IPS DF 19.7 (cell line): Measurements from ENCODE around the gene MED12L.

ENCODE experiments used
- DNase-seq: peaks from one replicate; pipeline ENCODE4 v3.0.0-alpha.2; 2013; ENCODE audit warnings: low read depth, low spot score

MED12L gene

DNA sequence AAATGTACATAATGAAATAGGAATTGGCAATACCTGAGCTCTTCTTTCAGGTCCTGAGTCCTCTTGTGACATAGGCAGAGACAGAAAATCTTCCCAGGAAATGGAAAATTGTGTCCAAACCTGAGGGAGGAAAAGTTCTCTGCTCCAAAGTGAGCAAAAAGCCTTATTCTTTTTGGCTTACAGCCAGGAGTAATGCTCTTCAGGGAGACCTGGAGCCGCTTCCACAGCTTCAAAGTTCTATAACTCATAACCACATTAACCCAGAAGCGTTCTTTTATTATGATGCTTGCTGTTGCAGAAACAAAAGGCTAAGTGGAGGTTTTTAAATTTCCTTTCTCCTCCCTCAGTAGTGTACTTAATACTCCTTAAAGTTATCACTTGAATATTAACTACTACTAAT lies 374.8 kb downstream of the MED12L start:
- DNase-seq, result no peak

DNA sequence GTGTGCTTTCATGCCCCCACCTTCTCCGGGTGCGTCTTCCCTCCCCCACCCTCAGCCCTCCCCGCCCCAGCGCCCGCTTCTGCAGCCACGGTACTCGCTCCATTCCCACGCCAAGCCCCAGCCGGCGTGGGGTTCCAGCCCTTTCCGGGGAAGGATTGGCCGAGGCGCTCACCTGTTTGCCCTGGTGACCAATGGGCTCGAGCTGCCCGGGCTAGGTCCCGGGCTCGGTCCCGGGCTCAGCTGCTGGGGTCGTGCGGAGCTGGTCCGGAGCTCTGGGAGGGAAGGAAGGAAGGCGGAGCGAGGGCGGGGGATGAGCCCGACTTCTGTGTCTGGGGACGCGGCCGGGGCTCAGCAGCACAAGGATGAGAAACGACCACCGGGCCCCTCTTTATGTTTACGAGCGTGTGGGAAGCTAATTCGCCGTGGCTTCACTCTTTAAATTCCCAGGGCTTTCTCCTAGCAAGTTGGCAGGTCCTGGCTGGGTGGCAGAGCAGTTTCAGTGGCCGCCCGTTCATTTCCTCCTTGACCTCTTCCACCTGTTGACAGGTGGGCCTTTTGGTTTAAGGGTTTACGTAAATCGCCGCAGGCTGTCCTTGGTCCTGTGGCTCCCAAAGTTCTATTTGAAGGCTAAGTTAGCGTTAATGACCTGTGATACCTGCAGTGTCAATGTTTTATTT lies 375.4 kb downstream of the MED12L start, which contains the start of gene IGSF10:
IGSF10 (minus strand) TSS at position 288 of the 677 bp plus-strand sequence. CDS start 2,352 bp downstream, outside the sequence.
- no peak for DNase-seq

DNA sequence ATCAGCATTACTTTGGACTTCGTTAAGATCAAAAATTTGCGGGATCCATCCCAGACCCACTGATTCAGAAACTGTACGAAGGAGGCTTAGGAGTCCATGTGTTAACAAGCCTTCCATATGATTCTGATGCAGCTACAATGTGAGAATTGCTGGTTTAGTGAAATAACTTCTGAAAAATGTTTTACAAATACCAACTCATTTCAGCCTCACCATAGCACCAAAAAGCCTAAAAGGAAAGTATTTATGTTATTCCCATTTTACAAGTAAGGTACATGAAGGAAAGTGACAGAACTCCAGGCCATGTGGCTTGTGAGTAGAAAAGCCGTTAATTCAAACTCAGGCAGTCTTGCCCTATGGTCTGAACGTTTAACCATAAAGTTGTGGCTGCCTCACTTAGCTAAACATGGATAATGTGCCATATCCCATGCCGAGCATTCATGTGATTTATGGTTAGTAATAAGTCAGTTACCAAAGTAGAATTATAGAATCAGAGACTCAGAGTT lies 376.9 kb downstream of the MED12L start:
- no peak for DNase-seq

DNA sequence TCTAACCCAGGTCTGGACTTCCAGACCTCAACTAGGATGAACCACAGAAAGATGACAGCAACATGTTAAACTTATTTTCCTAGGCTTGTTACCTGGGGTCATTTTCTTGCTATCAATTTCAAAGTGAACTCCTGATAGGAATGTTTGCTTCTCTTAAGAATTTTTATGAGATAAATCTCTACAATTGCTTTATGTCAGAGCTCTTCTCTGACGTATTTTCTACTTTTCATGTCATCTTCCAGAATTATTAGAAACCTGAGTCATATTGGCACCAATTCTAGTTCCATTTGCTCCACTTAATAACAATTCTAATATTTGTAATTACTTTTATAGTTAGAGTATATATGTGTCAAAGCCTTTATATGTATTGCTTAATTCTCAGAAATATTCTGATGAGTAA lies 377.5 kb downstream of the MED12L start:
- no peak for DNase-seq

DNA sequence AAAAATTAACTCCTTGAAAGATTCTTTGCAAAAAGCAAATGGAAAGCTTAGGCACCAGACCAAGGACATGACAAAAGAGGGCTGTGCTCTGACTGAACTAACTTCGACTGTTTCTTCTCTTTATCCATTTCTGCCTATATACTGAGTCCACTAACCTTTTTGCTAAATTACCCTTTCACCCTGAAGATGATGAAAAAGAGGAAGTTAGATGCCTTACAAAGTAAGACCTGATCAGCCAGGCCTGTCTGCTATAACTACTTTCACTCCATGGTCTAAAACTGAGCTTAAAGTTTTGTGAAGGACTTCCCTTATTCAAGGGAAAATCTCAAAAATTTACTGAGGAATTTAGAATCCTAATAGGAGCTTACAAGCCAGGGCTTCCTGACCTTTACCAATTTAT lies 381.6 kb downstream of the MED12L start:
- no peak for DNase-seq

DNA sequence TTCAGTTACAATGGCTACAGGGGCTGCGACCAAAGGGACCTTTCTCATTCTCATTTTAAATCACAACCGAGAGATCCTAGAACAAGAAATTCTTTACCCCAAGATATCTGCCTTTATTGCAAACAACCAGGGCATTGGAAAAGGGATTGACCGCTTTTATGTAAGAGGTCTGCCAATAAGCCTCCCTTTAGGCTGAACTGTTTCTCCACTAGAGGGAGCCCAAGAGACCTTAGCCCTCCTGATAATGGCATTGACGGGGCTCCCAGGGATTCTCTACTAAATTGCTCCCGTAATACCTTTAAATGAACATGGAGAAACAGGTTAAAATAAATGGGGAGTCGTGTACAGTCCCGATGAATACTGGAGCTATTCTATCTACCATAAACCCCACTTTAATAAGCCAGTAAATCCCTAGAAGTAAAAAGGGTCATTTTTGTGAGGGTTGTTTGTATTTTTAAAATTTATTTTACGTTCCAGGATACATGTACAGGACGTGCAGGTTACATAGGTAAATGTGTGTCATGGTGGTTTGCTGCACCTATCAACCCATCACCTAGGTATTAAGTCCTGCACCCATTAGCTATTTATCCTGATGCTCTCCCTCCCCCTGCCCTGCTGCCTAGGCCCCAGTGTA lies 382.9 kb downstream of the MED12L start:
- DNase-seq, result no peak

DNA sequence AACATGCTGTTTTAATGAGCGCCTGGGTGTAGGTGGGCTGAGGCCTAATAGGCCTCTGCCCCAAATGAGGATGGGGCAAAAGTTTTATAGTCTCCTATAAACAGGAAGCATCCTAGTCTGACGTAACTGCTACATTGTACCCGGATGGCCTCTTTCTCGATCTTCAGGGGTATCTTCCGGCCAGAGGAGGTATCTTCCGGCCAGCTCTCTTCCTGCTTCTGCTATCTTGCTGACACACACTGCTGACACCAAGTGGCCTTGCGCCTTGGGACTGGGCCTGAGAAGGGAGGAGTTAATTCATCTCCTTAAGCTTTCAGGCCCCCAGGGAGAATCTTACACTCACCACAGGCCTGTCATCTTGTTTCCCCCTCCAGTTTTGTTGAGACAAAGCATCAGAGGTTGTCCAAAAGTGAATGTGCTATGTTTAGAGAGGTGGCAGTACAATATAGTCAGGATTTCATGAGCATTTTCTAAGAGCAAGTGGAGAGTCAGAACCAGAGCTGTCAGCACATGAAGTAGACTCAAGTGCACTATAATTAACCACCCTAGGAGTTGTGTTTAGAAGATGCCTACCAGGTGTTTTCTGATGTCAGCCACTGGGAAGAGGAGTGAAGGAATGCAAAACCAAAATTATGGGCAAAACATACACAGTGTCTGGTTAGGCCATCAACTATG lies 391.0 kb downstream of the MED12L start:
- no peak for DNase-seq

DNA sequence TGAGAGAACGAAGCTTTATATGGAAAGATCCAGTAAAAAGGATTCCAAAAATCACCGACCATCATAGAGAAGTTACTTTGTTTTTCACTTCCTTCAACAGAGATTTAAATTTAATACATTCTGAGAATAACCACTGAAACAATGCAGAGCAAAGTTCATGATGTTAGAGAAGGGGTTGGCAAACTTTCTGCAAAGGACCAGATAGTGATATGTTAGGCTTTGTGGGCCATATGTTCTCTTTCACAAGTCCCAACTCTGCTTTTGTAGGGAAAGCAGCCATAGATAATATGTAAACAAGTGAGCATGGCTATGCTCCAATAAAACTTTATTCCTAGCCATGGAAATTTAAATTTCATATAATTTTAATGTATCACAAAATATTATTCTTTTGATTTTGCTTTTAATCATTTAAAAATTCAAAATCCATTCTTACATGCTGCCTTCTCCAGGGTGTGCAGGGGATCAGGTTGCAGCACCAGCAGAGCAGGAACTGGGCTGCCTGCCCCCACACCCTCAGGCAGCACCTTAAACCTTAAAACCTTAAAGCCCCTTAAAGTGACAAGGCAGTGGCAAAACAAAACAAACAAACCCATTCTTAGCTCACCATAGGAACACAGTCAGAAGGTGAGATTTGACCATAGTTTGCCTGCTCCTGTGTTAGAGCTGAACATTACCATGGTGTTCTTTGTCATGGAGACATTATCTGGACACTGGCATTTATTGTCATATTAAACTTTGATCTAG lies 392.3 kb downstream of the MED12L start:
- no peak for DNase-seq

DNA sequence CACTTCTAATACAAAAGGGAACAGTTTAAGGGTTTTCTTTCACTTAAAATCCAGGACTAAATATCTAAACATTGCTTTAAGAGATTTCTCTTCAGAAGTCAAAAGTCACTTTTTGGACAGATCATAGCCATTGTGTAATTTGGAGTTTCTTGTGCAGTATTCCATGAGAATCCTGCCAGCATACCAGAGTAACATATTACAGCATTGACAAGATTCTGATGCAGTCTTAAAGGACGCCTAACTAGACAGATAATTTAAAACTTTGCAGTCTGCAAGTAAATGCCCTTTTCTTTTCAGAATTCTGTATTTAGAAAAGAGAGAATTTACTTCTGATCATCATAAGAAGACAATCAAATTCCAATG lies 392.9 kb downstream of the MED12L start:
- DNase-seq, result no peak

DNA sequence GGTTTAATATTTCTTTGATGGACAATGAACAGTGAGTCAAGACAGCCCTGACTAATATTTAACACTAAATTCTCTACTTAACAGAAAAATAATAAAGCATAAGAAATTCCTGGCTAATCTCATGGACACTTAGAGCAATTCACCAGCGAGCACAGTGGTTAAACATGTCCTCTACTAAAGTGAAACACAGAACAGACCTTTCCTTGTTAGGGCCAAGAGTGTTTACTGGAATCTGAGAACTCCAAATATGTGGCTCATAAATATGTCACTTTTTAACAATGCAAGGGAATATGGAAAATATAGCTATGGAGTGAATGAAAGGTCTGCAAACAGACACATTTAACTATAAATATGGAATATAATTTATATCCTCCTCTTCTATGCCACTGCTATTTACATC lies 394.0 kb downstream of the MED12L start:
- no peak for DNase-seq

DNA sequence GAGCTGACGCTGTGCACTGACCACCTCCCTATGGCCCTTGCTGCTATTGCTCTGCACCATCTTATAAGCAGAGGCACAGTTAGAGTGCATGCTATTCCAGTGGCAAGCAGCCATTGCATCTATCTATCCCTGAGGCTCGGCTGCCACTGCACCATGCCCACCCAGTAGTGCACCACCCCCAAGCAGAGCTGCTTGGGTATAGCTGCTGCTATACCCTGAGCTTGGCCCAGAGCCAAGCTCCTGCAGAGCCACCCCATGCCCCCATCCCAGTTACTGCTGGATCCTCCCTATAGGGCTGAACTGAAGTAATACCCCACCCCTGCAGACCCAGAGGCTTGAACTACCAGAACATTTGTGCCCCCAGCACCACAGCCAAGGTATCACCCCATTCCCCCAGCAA lies 395.0 kb downstream of the MED12L start:
- no peak for DNase-seq

DNA sequence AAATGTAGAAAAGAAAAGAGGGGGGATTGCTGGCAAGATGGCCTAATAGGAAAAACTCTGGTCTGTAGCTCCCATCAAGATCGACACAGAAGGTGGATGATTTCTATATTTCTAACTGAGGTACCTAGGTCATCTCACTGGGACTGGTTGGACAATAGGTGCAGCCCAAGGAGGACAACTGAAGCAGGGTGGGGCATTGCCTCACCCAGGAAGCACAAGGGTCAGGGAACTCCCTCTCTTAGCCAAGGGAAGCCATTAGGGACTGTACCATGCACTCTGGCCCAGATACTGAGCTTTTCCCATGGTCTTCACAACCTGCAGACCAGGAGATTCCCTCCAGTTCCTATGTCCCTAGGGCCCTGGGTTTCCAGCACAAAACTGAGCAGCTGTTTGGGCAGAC lies 398.0 kb downstream of the MED12L start:
- DNase-seq, result no peak

DNA sequence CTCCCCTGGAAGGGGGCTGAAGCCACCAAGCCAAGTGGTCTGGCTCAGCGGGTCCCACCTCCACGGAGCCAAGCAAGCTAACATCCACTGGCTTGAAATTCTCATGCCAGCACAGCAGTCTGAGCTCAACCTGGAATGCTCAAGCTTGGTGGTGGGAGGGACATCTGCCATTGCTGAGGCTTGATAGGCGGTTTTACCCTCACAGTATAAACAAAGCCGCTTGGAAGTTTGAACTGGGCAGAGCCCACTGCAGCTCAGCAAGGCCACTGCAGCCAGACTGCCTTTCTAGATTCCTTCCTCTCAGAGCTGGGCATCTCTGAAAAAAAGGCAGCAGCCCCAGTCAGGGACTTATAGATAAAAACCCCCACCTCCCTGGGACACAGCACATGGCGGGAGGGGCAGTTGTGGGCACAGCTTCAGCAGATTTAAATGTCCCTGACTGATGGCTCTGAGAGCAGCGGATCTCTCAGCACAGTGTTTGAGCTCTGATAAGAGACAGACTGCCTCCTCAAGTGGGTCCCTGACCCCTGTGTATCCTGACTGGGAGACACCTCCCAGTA lies 398.6 kb downstream of the MED12L start:
- DNase-seq, result no peak
